GM18870 (cell line): Measurements from ENCODE around the gene GPR143.

Experiments
- ATAC-seq: cut with Tn5 transposase; IDR thresholded peaks from one replicate; pipeline ENCODE4 v1.9.1; 2021; ENCODE audit warnings: moderate library complexity; ENCODE audit not compliant: unreplicated experiment

Gene GPR143

GRCh38 chrX:9708923-9709553 lies 56.6 kb downstream of the GPR143 start:
- peak; percentile 81 for ATAC-seq

DNA sequence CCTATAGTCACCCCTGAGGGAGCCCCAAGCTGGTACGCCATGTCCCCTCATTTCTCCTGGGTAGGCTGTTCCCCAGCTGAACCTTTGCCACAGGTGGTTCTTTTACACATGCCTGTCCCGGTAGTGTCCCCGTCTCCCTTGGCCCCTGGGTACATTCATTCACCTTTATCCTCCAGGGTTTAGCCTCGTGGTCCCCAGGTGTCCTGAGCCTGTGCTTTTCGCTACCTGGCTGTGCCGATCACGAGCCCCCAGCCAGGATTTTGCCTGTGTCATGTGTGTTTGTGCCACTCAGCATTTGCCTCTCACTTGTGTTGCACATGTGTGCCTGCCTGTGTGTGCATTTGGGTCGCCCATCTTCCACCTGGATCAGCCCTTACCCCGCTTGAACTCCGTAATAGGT lies 57.6 kb downstream of the GPR143 start:
- ATAC-seq = no peak

GRCh38 chrX:9707306-9708033 lies 58.2 kb downstream of the GPR143 start:
- no peak for ATAC-seq

GRCh38 chrX:9706421-9706820 lies 59.2 kb downstream of the GPR143 start:
- no peak for ATAC-seq

DNA sequence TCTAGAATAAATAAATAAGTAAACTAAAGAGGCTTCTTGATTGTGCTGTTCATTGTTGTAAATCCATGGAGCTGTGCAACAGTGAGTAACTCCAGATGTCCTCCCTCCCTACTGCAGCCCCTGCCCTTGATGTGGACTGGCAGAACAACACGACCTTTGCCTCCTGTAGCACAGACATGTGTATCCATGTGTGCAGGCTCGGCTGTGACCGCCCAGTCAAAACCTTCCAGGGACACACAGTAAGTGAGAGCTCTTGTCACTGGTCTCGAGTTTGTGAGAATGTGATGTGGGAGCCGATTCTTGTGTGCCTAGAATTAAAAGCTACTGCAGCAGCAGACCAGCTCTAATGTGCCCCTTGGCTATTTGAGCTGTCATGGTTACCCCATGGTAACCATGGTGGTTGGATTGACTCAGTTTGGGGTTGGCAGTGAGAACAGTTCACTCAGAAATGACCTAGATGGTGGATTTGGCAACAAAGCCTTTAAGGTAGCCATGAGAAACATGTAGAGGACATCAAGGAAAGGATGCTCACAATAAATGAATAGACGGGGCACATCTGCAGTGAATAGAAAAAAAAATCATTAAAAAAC lies 60.7 kb downstream of the GPR143 start:
- no peak for ATAC-seq

- no peak for ATAC-seq
Measured at GRCh38 chrX:9703406-9703805, 62.2 kb downstream of the GPR143 start.

GRCh38 chrX:9701790-9702189 lies 63.9 kb downstream of the GPR143 start:
- ATAC-seq = no peak

GRCh38 chrX:9700555-9700954 lies 65.1 kb downstream of the GPR143 start:
- ATAC-seq = no peak

DNA sequence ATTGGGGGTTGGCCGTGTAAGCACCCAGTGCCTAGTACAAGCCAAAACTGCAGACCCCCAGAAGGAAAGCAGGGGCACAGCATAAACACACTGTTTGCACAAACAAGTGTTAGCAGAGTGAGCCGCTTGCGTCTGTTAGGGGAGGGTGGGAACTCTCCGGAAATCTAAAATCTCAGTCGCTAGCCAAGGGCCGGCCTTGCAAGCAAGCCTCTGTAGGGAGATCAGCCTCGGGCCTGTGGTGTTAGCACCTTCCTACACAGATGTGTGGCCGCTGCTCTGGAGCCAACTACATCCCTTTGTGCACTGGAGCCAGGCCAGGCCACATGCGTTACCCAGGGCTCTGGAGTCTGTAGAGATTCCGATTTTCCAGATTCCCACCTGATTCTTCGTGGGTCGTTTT lies 67.1 kb downstream of the GPR143 start:
- no peak for ATAC-seq

DNA sequence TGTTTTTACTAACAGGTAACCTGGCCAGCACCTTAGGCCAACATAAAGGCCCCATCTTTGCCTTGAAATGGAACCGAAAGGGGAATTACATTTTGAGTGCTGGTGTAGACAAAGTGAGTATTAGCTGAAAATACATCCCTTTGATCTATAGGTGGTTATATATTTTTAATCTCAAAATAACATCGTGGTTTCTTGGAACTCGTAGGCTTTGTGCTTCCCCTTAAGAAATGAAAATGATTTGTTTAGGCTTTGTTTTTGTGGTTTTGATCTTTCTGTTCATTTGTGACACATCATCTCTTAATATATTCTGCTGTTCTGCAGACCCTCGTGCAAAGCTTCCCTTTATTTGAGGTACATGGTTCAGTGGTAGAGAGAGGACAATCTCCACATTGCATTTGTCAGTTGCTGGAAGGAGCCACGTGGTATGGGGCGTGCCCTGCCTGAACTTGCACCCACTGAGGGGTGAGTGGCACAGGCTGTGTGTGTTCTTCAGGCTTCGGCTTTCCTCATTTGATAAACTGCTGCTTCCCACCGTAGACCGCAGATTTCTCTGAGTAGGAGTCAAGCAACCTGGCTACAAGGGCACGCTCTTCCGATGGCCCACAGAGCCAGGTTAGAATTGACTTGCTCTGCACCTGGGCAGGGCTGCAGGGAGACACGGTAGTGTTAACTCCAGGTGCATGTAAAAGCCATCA lies 72.2 kb downstream of the GPR143 start:
- ATAC-seq = no peak

DNA sequence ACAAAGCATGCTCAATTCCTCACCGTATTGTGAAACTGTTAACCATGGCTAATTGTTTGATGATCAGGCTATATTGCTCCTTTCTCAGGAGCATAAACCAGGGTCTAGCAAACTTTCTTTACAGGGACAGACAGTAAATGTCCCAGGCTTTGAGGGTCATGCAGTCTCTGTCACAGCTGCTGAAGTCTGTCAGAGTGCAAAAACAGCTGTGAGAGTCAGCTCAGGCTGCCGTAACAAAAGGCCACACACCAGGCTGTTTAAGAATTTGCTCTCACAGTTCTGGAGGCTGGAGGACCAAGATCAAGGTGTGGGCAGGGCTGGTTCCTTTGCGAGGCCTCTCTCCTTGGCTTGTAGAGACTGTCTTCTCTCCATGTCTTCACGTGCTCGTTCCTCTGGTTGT lies 75.6 kb downstream of the GPR143 start:
- no peak for ATAC-seq

DNA sequence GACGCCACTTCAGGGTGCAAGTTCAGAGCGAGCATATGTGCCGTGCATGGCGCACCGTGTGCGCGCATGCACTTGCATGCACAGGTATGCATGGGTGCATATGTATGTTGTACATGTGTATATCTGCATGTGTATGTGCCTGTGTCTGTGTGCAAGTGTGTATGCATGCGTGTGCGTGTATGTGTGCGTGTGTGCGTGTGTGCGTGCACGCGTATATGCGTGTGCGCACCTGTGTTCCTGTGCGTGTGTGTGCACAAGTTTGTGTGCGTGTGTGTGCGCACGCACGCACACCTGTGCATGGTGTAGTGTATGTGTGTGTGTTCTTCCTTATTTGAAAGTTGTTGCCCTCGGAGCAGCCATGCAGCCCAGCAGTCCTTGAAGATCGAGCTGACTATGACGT lies 76.8 kb downstream of the GPR143 start:
- no peak for ATAC-seq

DNA sequence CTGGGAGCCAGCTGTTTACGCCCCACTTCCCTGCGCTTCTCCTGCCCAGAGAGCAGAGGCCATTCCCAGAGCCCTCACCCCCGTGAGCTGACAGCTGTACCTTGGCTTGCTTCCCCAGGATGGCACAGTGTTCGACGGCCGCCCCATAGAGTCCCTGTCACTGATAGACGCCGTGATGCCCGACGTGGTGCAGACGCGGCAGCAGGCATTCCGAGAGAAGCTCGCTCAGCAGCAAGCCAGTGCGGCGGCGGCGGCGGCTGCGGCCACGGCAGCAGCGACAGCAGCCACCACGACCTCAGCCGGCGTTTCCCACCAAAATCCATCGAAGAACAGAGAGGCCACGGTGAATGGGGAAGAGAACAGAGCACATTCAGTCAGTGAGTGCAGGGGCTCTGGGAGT lies 77.7 kb downstream of the GPR143 start:
- ATAC-seq = no peak

GRCh38 chrX:9683350-9683749 lies 82.3 kb downstream of the GPR143 start:
- ATAC-seq = no peak

- ATAC-seq = no peak
Measured at GRCh38 chrX:9682861-9683260, 82.8 kb downstream of the GPR143 start.

- no peak for ATAC-seq
Measured at GRCh38 chrX:9682456-9682855, 83.2 kb downstream of the GPR143 start.

- ATAC-seq = no peak
Measured at GRCh38 chrX:9681422-9681821, 84.2 kb downstream of the GPR143 start.

GRCh38 chrX:9681011-9681410 lies 84.6 kb downstream of the GPR143 start:
- no peak for ATAC-seq

- ATAC-seq = no peak
Measured at GRCh38 chrX:9678215-9678965, 87.3 kb downstream of the GPR143 start.

GRCh38 chrX:9677098-9677739 lies 88.4 kb downstream of the GPR143 start:
- ATAC-seq = peak; percentile 99

DNA sequence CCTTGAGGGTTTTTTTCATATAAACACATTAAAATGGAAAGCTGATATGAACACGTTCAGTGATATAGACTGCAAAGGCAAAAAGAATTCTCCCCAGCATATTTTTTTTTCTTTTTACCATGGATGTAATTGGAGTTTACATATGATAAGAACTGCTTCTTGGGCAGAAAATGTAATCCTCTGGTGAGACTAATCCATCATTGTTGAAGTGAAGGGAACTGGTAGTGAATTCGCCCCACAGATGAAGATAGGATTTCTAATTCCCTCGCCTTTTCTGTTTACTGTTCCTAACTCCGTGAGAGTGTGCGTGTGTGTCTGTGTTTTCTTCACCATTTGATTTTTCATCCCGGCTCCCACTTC lies 88.9 kb downstream of the GPR143 start:
- ATAC-seq = no peak
